CD4-positive, alpha-beta T cell treated with Interleukin-4 for 1 hour (primary cell): ENCODE measurements around the gene DACH1.

Source experiments
- DNase-seq, 2 donors: peaks; one replicate each; pipeline ENCODE4 v3.0.0-alpha.2; 2020 to 2022

DACH1 gene

DNA sequence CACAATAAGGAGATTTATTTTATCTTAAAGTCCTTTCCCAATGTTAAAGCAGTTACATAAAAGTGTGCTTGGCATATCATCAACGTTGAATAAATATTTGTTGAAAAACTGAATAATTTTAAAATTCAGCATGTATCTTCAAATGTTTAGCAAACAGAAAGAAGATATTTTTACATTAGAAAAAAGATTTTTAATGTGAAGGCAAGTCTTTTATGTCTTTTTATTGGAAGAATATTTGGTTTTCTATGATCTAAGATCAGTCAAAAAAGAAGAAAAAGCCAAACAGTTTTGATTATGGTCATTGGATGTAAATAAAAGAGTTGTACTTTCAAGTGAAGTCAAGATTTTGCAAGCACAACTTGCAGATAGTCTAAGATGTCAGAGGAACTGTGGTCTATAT lies 397.4 kb downstream of the DACH1 start:
- DNase-seq, result no peak

DNA sequence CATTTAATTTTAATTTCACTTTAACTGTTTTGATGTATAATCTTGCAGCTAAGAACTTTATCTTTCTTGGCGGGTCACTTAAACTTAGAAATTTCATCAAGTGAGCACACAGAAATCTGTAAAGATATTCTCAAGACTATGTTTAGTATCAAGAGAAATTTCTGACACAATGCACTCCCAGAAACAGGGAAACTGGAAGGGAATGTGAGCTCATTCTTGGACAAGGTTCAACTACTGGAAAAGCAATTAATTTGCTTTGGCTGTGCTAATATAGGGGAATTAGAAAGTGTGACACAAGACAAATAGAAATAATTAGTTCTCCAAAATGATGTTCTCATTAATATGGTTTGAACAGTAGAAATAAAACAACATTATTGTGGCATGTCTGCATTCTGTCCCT lies 402.3 kb downstream of the DACH1 start:
- no peak for DNase-seq

DNA sequence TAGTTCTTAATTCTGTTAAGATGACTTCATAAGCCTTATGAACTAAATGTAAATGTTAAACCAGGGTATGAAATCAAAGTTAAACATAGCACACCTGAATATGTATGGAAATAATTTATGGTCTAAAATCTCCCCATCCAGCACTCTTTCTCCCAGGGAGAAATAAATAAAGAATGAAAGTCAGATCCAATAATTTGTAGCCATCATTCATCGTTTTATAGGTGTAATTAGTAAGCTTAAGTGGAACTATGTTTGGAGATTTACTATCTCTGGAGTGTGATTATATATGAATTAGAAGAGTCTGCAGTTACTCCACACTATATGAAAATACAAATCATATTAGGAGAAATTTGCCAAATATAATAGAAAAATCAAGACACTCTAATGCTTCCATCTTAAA lies 405.1 kb downstream of the DACH1 start:
- no peak for DNase-seq

DNA sequence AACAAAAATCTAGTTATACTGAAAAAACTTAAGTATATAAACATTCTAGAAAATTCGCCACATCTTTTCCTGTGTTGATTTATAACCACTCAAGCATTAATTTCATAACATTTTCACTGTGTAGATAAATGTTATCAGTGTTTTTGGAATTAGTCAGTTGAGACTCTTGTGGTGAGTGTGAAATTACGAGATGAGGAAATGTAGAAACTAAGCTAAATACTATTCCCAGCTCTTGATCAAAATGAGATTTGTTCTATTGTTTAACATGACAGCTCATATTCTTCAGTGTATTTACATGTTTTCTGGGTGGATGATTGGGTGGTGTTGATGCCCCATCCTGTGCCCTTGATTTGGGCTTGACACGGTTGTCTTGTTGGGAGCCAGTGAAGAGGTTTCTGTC lies 406.8 kb downstream of the DACH1 start:
- DNase-seq, result no peak

DNA sequence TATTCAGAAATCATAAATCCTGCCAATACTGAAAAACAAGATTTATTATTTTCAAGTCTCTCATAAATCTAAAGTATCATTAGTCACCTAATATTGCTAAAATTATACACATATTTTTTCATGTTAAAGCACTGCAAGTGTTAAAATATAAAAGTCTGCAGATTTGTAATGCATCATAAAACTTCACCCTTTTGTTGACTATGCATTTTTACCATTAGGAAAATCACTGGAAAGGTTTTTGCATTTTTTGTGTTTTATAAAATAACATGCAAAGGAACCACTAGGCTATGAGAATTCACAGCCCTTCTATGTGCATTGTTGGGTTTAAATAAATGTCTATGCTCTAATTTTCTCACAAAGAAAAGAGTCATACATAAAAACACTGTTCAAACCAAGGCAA lies 407.3 kb downstream of the DACH1 start:
- DNase-seq, result no peak

DNA sequence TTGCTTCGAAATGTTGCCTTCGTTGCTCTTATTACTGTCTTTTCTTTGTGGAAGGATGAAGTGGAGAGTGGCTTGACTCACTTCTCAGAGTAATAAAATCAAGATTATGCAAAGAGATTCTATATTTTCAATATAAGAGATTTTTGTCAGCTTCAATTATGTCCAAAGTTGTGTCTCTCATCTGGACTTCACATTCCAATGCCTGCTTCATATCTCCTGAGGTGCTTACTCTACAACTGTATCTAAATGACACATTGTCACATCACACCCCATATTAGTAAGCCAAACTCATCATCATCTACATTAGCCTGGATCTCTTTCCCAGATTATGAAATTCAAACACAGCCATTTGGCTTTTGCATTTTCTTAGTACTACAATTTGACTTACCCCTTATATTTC lies 409.4 kb downstream of the DACH1 start:
- no peak for DNase-seq

DNA sequence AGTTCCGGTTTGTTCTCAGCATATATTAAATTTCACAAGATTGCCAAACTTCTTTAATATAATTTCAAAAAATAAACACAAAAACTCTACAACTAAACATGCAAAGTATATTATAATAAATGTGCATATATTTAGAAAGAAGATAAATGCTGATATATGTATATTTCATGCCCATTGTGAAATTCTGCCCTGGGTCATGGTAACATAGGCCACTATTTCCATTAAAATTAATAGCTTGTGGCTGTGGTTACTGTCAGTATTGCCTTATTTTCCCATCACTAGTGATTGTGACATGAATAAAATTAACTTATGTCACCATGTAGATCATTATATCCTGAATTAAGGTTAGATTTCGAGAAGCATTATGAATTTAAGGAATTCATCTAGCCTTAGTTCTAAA lies 410.9 kb downstream of the DACH1 start:
- no peak for DNase-seq

DNA sequence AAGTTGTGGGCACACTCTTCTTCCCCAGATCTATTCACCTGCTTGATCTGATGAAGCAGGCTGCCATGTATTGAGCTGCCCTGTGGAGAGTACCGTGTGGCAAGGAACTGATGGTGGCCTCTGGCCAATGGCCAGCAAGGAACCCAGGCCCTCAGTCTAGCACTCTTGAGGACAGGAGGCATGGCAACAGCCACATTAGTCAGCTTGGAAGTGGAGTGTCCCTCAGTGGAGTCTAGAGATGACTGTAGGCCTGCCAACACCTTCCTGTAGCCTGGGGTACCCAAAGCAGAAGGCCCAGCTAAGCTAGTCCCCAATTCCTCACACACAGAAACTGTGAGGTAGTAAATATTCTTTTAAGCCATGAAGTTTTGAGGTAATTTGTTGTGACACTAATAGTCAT lies 412.5 kb downstream of the DACH1 start:
- no peak for DNase-seq

DNA sequence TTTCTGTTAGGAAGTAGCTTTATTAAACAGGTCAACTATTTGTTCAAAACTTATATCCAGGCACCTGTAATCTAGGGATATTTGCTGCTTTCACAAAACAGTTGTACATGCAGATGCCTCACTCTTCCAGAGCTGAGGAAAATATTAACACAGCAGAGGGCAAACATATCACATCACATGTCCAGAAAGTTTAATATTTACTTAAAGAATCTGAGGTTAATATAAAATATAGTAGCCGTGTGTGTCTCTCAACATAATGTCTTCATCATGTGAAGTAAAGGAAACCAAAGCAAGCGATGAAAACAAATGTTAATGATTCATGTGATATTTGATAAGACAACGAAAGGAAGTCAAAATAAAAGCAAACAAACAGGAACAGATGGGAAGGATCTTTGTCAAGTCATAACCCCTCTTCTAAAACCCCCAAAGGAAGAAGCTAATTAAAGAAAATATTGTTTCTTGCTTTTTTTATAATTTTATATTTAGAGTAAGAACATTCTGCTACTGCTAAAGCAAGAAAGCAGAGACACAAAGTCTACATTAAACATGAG lies 418.8 kb downstream of the DACH1 start:
- DNase-seq, result no peak

DNA sequence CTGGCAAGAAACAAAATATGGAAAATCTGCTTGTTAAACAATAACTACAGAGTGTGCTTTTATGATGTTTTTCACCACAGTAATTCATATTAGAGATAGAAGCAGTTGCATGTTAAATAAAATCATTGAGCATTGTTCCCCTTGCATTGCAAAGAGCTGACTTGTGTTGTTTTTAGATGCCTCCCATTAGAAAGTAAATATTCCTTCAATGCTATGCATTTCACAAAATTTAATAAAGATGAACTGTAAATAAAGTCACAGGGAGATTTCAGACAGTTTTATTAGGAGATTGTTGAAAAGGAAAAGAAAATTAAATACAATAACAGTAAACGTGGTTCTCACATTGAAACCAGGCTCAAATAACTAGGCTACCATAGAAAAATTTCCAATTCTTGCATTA lies 429.3 kb downstream of the DACH1 start:
- DNase-seq, result no peak

DNA sequence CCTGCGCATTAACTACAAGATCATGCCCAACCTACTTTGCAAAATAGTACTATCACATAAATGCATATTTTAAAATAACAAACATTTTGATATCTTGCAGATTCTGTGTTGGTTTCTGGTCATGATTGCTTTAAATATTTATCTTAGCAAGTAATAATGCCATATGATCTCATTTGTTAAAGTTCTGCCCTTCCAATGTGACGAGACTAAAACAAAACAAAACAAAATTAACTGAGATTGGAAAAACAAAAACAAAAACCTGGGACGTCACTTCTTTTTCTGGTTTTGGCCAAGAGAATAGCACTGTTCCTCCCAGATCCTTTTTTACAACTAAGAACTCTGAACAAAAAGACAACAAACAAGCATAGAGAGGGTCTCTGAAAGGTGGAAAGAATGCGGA lies 436.3 kb downstream of the DACH1 start:
- no peak for DNase-seq

DNA sequence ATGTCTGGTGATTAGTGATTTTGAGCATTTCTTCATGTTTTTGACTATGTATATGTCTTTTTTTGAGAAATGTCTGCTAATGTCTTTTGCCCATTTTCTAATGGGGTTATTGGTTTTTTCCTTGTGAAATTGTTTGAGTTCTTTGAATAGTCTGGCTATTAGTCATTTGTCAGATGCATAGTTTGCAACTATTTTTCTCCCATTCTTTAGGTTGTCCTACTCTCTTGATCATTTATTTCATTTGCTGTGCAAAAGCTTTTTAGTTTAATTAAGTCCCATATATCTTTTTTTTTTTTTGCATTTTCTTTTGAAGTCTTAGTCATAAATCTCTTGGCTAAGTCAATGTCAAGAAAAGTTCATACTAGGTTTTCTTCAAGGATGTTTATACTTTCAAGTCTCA lies 449.8 kb downstream of the DACH1 start:
- DNase-seq, result no peak

DNA sequence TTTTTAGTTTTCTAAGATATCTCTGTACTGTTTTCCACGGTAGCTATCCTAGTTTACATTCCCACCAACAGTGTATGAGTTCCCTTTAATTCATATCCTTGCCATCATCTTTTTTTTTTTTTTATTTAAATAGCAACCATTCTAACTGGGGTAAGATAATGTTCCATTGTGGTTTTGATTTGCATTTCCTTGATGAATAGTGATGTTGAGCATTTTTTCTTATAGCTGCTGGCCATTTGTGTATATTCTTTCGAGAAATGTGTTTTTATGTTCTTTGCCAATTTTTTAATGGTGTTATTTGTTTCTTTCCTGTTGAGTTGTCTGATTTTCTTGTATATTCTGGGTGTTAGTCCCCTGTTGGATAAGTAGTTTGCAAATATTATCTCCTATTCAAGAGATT lies 454.8 kb downstream of the DACH1 start:
- no peak for DNase-seq

DNA sequence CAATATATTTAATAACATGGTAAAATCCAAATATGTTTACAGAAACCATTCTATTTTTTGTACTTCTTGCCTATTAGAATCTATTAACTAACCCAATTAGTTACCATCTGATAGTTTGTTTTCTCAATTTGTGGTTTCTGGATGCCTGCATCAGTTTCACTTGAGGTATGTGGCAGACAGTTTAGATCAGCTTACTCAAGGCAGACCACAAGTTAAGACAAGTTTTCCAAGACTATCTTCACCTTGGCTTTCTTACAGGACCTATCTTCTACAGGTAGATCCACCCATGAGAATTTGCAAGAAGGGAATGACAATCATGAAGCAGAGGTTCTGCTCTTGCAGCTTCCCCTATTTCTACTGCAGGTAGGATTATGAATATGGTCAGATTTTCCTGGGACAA lies 458.6 kb downstream of the DACH1 start:
- DNase-seq, result no peak

DNA sequence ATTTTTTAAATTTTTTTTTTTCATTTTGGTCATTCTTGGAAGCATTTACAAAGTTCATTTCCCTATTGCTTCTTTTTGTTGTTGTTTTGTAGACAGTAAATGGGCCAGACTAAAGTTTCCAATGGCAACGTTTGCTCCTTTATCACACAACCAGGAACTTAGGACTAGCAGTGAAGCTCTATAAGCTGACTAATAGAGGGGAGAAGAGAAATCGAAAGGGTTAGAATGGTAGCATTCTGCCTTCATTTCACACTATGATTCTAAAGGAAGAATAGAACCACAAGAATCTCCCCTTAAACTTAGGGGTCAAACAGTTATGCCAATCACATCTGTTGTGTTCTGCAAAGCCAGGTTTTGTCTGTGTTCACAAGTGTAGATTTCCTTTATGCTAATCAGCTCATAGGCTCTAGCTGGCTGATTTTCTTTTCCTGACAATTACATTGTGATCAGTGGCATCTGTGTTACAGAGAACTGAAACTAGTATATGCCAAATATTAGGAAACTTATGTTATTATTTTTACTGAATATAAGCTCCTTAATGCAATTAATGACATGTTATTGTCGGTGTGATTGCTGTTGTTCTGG lies 467.3 kb downstream of the DACH1 start:
- DNase-seq, result no peak

DNA sequence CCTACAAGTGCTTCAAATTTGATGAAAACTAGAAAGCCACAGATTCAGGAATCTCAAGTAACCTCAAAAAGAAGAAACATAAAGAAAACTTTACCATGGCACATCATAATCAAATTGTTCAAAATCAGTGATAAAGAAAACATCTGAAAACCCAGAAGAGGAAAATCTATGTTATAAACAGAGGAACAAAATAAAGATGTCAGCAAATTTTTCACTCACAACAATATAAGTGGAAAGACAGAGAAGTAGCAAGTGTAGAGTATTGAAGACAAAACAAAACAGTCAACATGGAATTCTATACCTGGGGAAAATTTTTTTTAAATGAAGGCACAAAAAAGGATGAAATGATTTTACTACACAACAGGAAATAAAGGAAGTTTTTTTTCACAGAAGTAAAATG lies 470.9 kb downstream of the DACH1 start:
- DNase-seq, result no peak

DNA sequence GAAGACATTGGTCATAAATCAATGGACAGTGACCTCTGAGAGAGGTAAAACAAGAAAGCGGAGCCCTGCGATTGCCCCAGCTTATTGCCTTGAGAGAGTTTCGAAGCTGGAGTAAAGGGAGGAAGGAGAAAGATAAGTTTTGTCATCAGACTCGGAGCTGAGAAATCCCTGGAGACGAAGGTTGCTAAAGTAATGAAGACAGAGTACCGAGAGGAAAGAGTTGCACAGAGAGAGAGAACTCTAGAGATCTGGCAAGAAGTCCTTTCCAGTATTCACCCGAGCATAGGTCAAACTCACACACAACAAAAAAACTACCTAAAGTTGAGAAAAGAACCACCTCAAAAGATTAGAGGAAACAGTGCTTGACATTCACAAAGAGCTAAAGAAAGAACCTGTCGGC lies 472.0 kb downstream of the DACH1 start:
- no peak for DNase-seq

DNA sequence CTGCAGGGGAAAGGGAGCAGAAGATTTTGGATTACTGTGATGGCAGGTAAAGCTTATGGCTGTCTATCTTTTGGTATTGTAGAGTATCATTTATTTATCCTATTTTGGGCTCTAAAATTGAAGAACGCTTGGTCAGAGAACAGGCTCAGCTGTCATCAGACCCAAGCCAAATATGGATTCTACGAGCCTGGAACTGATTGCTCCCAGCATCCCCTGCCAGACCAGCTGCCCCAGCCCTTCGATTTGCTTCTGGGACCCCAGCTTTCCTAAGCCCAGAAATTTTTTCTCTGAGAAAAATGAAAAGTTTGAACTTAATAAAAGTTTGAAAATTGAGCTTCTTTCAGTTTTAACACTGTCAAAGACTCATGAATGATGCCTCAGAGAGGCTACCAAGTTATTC lies 472.8 kb downstream of the DACH1 start:
- DNase-seq, result no peak
